HG02610 (cell line): ENCODE data around the gene TNFSF8.

Experiments
- ATAC-seq: cut with Tn5 transposase; IDR thresholded peaks from one replicate; pipeline ENCODE4 v1.9.1; 2021; ENCODE audit warnings: mild to moderate bottlenecking, moderate library complexity; ENCODE audit not compliant: unreplicated experiment

TNFSF8 gene

GRCh38 chr9:114930056-114930812 is at the start of gene TNFSF8:
TNFSF8 (minus strand) TSS chr9:114930591; CDS start chr9:114930303, 288 bp downstream.
- peak; percentile 60 for ATAC-seq

GRCh38 chr9:114973216-114973615 is 42.8 kb upstream of the TNFSF8 start:
- ATAC-seq, result no peak

GRCh38 chr9:114972510-114973136 is 42.2 kb upstream of the TNFSF8 start:
- ATAC-seq, result no peak

GRCh38 chr9:114969269-114969668 is 38.9 kb upstream of the TNFSF8 start:
- ATAC-seq, result no peak

- peak; percentile 87 for ATAC-seq
Measured at GRCh38 chr9:114968671-114969070, 38.3 kb upstream of the TNFSF8 start.

- ATAC-seq, result no peak
Measured at GRCh38 chr9:114965564-114965963, 35.2 kb upstream of the TNFSF8 start.

- no peak for ATAC-seq
Measured at GRCh38 chr9:114962809-114963208, 32.4 kb upstream of the TNFSF8 start.

GRCh38 chr9:114960276-114960675 is 29.9 kb upstream of the TNFSF8 start:
- ATAC-seq, result no peak

GRCh38 chr9:114958844-114959235 is 28.4 kb upstream of the TNFSF8 start:
- ATAC-seq, result no peak

- ATAC-seq, result peak; percentile 80
Measured at GRCh38 chr9:114958021-114958843, 27.8 kb upstream of the TNFSF8 start.

- ATAC-seq, result peak; percentile 44
Measured at GRCh38 chr9:114957558-114957957, 27.2 kb upstream of the TNFSF8 start.

- no peak for ATAC-seq
Measured at GRCh38 chr9:114954956-114955582, 24.7 kb upstream of the TNFSF8 start.

GRCh38 chr9:114953959-114954358 is 23.6 kb upstream of the TNFSF8 start:
- no peak for ATAC-seq

- no peak for ATAC-seq
Measured at GRCh38 chr9:114953046-114953445, 22.7 kb upstream of the TNFSF8 start.

- ATAC-seq, result no peak
Measured at GRCh38 chr9:114950761-114951160, 20.4 kb upstream of the TNFSF8 start.

- ATAC-seq, result no peak
Measured at GRCh38 chr9:114947058-114947457, 16.7 kb upstream of the TNFSF8 start.

GRCh38 chr9:114945616-114946412 is 15.4 kb upstream of the TNFSF8 start:
- no peak for ATAC-seq

- no peak for ATAC-seq
Measured at GRCh38 chr9:114941376-114941775, 11.0 kb upstream of the TNFSF8 start.

- ATAC-seq, result no peak
Measured at GRCh38 chr9:114938687-114939575, 8.5 kb upstream of the TNFSF8 start.
